SK-N-SH (cell line): ENCODE data around the gene PRKN. TPM values are rescaled to one million over a fixed set of nuclear protein-coding genes. Genes with fewer than 3 reads are reported as not detected.

ENCODE experiments used
- CTCF ChIA-PET: fragments of 300-600, 350-600 bp; formaldehyde crosslinking; extraction: SDS; loops from one replicate; lab custom pipeline; 2021; lab: Yijun Ruan, JAX
- POLR2A ChIA-PET: fragments of 350-600 bp; sonication (Branson Sonifier 250); formaldehyde crosslinking; extraction: SDS; loops from one replicate; lab custom pipeline; 2020; ENCODE audit warnings: antibody characterized with exemption, inconsistent platforms; lab: Yijun Ruan, JAX
- DNase-seq: peaks from one replicate; pipeline ENCODE4 v3.0.0; 2012
- H2AFZ ChIP-seq: fragments of 200-600 bp; sonication (generic); 2 replicates; pipeline ENCODE4 v1.8.1; 2016; ENCODE audit warnings: antibody characterized with exemption, mild to moderate bottlenecking, low read depth
- H3F3A ChIP-seq: fragments of 200-600 bp; sonication (generic); replicated peaks from 2 replicates; pipeline ENCODE3; 2016; ENCODE audit warnings: antibody characterized with exemption, mild to moderate bottlenecking; ENCODE audit not compliant: insufficient read depth
- H3K27ac ChIP-seq, 2 experiments: fragments of 200-500 bp in 1 of 2; fragments of 200-600 bp in 1 of 2; sonication (Bioruptor generic) in 1 of 2; sonication (generic), shearing (Covaris generic) in 1 of 2; 2 replicates each; pipeline versions ENCODE4 v1.5.1 to v1.6.1; 2014 to 2016; ENCODE audit warnings: low read depth in 2 of 2, inconsistent platforms in 1 of 2, low read length in 1 of 2, mild to moderate bottlenecking in 1 of 2, mixed read lengths in 1 of 2
- H3K27me3 ChIP-seq: fragments of 200-600 bp; sonication (generic), shearing (Covaris generic); 2 replicates; pipeline ENCODE4 v1.6.1; 2016; ENCODE audit warnings: mixed run types; ENCODE audit not compliant: insufficient read depth
- H3K36me3 ChIP-seq, 2 experiments: fragments of 200-500 bp in 1 of 2; fragments of 200-600 bp in 1 of 2; sonication (Bioruptor generic) in 1 of 2; sonication (generic) in 1 of 2; replicated peaks in 1 of 2; 2 replicates each; pipeline versions ENCODE3 to v1.5.1; 2014 to 2016; ENCODE audit warnings: low read length in 1 of 2, mild to moderate bottlenecking in 1 of 2; ENCODE audit not compliant: insufficient read depth in 2 of 2, control insufficient read depth in 1 of 2
- H3K4me1 ChIP-seq, 2 experiments: fragments of 200-500 bp in 1 of 2; fragments of 200-600 bp in 1 of 2; sonication (Bioruptor generic) in 1 of 2; sonication (generic), shearing (Covaris generic) in 1 of 2; 2 replicates each; pipeline versions ENCODE4 v1.5.1 to v1.6.1; 2014 to 2016; ENCODE audit warnings: low read depth in 1 of 2, low read length in 1 of 2, mixed run types in 1 of 2; ENCODE audit not compliant: insufficient read depth in 2 of 2, control insufficient read depth in 1 of 2
- H3K4me2 ChIP-seq: fragments of 200-600 bp; sonication (generic), shearing (Covaris generic); 2 replicates; pipeline ENCODE4 v1.6.1; 2017; ENCODE audit warnings: mixed run types
- H3K4me3 ChIP-seq, 2 experiments: fragments of 200-500 bp in 1 of 2; fragments of 200-600 bp in 1 of 2; sonication (Bioruptor generic) in 1 of 2; sonication (generic), shearing (Covaris generic) in 1 of 2; 2 replicates each; pipeline versions ENCODE4 v1.5.1 to v1.8.1; 2014 to 2016; ENCODE audit warnings: low read depth in 2 of 2, inconsistent platforms in 1 of 2, low read length in 1 of 2, mild to moderate bottlenecking in 1 of 2, mixed read lengths in 1 of 2, moderate library complexity in 1 of 2
- H3K79me2 ChIP-seq: fragments of 200-600 bp; sonication (generic); 2 replicates; pipeline ENCODE4 v1.8.1; 2017; ENCODE audit warnings: mild to moderate bottlenecking; ENCODE audit not compliant: insufficient read depth
- H3K9ac ChIP-seq: fragments of 200-600 bp; sonication (generic); 2 replicates; pipeline ENCODE4 v1.6.1; 2017; ENCODE audit warnings: mixed run types
- H3K9me2 ChIP-seq: fragments of 200-600 bp; sonication (generic); 2 replicates; pipeline ENCODE4 v1.6.1; 2017; ENCODE audit warnings: mixed run types
- H3K9me3 ChIP-seq: fragments of 200-600 bp; sonication (generic); 2 replicates; pipeline ENCODE4 v1.6.1; 2017; ENCODE audit warnings: mixed run types, mild to moderate bottlenecking, moderate library complexity
- H4K20me1 ChIP-seq: fragments of 200-600 bp; sonication (generic); 2 replicates; pipeline ENCODE4 v1.6.1; 2017; ENCODE audit warnings: mild to moderate bottlenecking, mixed run types; ENCODE audit not compliant: insufficient read depth
- CHD2 ChIP-seq: fragments of 150-350 bp; IDR thresholded peaks from 2 replicates; pipeline ENCODE4 v1.6.1; 2018; ENCODE audit warnings: low read length; ENCODE audit not compliant: partially characterized antibody
- CTCF ChIP-seq: fragments of 200-600 bp; sonication (generic); IDR thresholded peaks from 2 replicates; pipeline ENCODE4 v1.6.1; 2017; ENCODE audit warnings: antibody characterized with exemption, mild to moderate bottlenecking, moderate library complexity
- EP300 ChIP-seq, 2 experiments: IDR thresholded peaks; 2 replicates each; pipeline versions ENCODE4 v1.4.0 to v1.6.1; 2012; ENCODE audit warnings: borderline replicate concordance in 1 of 2, low read depth in 1 of 2, low read length in 1 of 2
- GABPA ChIP-seq: IDR thresholded peaks from 2 replicates; pipeline ENCODE4 v1.4.0; 2012; ENCODE audit warnings: low read depth, mild to moderate bottlenecking
- JUND ChIP-seq: IDR thresholded peaks from 2 replicates; pipeline ENCODE4 v1.4.0; 2012
- MEF2A ChIP-seq: IDR thresholded peaks from 2 replicates; pipeline ENCODE4 v1.4.0; 2012; ENCODE audit warnings: low read depth, borderline replicate concordance
- MXI1 ChIP-seq: IDR thresholded peaks from 2 replicates; pipeline ENCODE4 v1.6.1; 2012; ENCODE audit warnings: mild to moderate bottlenecking, low read depth, low read length, improper control_type of control experiment
- NFIC ChIP-seq: IDR thresholded peaks from 2 replicates; pipeline ENCODE4 v1.4.0; 2012; ENCODE audit warnings: borderline replicate concordance
- NRF1 ChIP-seq: IDR thresholded peaks from 2 replicates; pipeline ENCODE4 v1.6.1; 2012; ENCODE audit warnings: low read depth, mild to moderate bottlenecking, low read length
- RAD21 ChIP-seq: IDR thresholded peaks from 2 replicates; pipeline ENCODE4 v1.6.1; 2012; ENCODE audit warnings: mild to moderate bottlenecking, low read length
- RCOR1 ChIP-seq: fragments of 150-350 bp; IDR thresholded peaks from 2 replicates; pipeline ENCODE4 v1.6.1; 2017; ENCODE audit warnings: antibody characterized with exemption, low read length
- RFX5 ChIP-seq: IDR thresholded peaks from 2 replicates; pipeline ENCODE4 v1.6.1; 2012; ENCODE audit warnings: mild to moderate bottlenecking, improper control_type of control experiment, low read length
- RXRA ChIP-seq: IDR thresholded peaks from 2 replicates; pipeline ENCODE4 v1.4.0; 2012; ENCODE audit warnings: low read depth, mild to moderate bottlenecking, borderline replicate concordance
- SIN3A ChIP-seq: IDR thresholded peaks from 2 replicates; pipeline ENCODE4 v1.6.1; 2012; ENCODE audit warnings: low read depth, mild to moderate bottlenecking, low read length, moderate library complexity, borderline replicate concordance
- SMC3 ChIP-seq: IDR thresholded peaks from 2 replicates; pipeline ENCODE4 v1.6.1; 2012; ENCODE audit warnings: low read depth, low read length, improper control_type of control experiment
- TAF1 ChIP-seq: IDR thresholded peaks from 2 replicates; pipeline ENCODE4 v1.6.1; 2012; ENCODE audit warnings: low read depth, mild to moderate bottlenecking, low read length, moderate library complexity, borderline replicate concordance
- TCF12 ChIP-seq: IDR thresholded peaks from 2 replicates; pipeline ENCODE4 v1.4.0; 2012
- ZBTB33 ChIP-seq: IDR thresholded peaks from 2 replicates; pipeline ENCODE4 v1.4.0; 2012; ENCODE audit warnings: low read depth, borderline replicate concordance
- WGBS: methylation state at CpG from one replicate; pipeline ENCODE4 v1.1.6; 2017; ENCODE audit warnings: low lambda C conversion rate; 5-methylcytosine and 5-hydroxymethylcytosine counted together
- polyA plus RNA-seq, 3 experiments: library from polyadenylated mRNA; depleted of rRNA; stranded (reverse); fragments of >200 nt; gene quantifications; 2 replicates each; pipeline ENCODE4 v1.2.3, GENCODE V29; 2012

The PRKN gene
- polyA plus RNA-seq, 1 of the 3 experiments (the other 2 are of a cell fraction), result 0.76 TPM

GRCh38 chr6:162177746-162178145, 549.8 kb downstream of the PRKN start:
- Histone ChIP-seq H3K4me2 (no peak overlapping the region), H3K4me3 (no peak overlapping the region), H3K4me1 (no peaks in the 10 kb centered on the region; a peak in 1 of 4 replicates), H3K36me3 (no peaks in the 10 kb centered on the region), H3K9ac (no peak overlapping the region), H2AFZ (no peak overlapping the region), H3K27me3 (no peaks in the 10 kb centered on the region), H4K20me1 (no peaks in the 10 kb centered on the region), H3K9me3 (no peaks in the 10 kb centered on the region), H3K79me2 (no peaks in the 10 kb centered on the region), H3K9me2 (no peaks in the 10 kb centered on the region), H3F3A (no peaks in the 10 kb centered on the region), H3K27ac (no peak overlapping the region)
- ChIA-PET CTCF (interaction anchor here (0.7 to 1.1 kb wide), 6 partner anchors 9 to 1228 kb away, joined by 3 read pairs; no protein-coding TSS in a partner anchor), POLR2A (no interaction called here)
- no peak for TF ChIP-seq MXI1
- no peak for TF ChIP-seq SIN3A
- no peak for TF ChIP-seq RCOR1
- TF ChIP-seq TAF1, result no peak
- TF ChIP-seq RXRA, result no peak
- peak in 1 of 2 experiments; percentile 10; a peak in 1 of 4 replicates for TF ChIP-seq EP300 (IDR thresholded peaks at IDR 0.05; ENCODE audit: borderline replicate concordance in 1 of 2, low read depth in 1 of 2, low read length in 1 of 2)
- TF ChIP-seq RAD21, result peak; percentile 74
- TF ChIP-seq SMC3, result peak; percentile 34; the same call in 1 of the 2 replicates
- TF ChIP-seq TCF12, result no peak
- 34% methylated on average over 4 of the region's 4 CpGs for WGBS
- peak; percentile 35 for DNase-seq

- Histone ChIP-seq H2AFZ (no peak overlapping the region), H3K4me1 (no peaks in the 10 kb centered on the region; a peak in 1 of 4 replicates), H3K36me3 (no peaks in the 10 kb centered on the region), H3F3A (no peaks in the 10 kb centered on the region), H3K79me2 (no peaks in the 10 kb centered on the region), H3K9me2 (no peaks in the 10 kb centered on the region), H3K9ac (no peak overlapping the region), H3K27me3 (no peaks in the 10 kb centered on the region), H3K27ac (no peak overlapping the region), H3K4me3 (no peak overlapping the region), H4K20me1 (no peaks in the 10 kb centered on the region), H3K4me2 (no peak overlapping the region), H3K9me3 (no peaks in the 10 kb centered on the region)
- CTCF ChIA-PET, result no interaction called here
- 47% methylated on average over 1 of the region's 1 CpG for WGBS
- DNase-seq, result no peak
- no peak for TF ChIP-seq TAF1
- TF ChIP-seq GABPA, result no peak
- TF ChIP-seq RFX5, result no peak
- TF ChIP-seq TCF12, result no peak
- TF ChIP-seq ZBTB33, result no peak
- no peak for TF ChIP-seq CHD2
- no peak for TF ChIP-seq MXI1
- TF ChIP-seq RXRA, result no peak
- TF ChIP-seq NFIC, result no peak
- no peak for TF ChIP-seq NRF1
- no peak for TF ChIP-seq MEF2A
- no peak for TF ChIP-seq JUND
- TF ChIP-seq SMC3, result no peak
- no peak for TF ChIP-seq CTCF
- POLR2A ChIA-PET, result no interaction called here
Measured at GRCh38 chr6:162173466-162173865, 554.1 kb downstream of the PRKN start.
